GM19238 (cell line): Measurements from ENCODE around the gene SLC5A11.

Experiments
- DNase-seq: peaks from one replicate; pipeline ENCODE4 v3.0.0; 2011; ENCODE audit warnings: low spot score; ENCODE audit not compliant: insufficient read length

Gene SLC5A11

DNA sequence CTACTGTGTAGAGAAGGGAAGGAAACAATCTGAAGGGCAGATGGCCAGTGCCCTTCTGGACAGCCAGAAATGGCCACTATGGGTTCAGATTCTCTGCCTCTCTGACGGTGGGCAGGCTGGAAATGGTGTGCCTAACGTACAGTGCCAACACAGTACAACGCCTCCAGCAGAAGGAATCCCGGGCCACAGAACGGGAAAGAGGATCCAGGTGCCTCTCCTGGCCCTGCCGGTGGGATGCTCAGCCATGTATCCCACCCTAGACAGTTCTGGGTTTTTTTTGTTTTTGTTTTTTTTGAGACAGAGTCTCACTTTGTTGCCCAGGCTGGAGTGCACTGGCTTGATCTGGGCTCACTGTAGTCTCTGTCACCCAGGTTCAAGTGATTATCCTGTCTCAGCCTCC is 71.5 kb downstream of the SLC5A11 start:
- no peak for DNase-seq

DNA sequence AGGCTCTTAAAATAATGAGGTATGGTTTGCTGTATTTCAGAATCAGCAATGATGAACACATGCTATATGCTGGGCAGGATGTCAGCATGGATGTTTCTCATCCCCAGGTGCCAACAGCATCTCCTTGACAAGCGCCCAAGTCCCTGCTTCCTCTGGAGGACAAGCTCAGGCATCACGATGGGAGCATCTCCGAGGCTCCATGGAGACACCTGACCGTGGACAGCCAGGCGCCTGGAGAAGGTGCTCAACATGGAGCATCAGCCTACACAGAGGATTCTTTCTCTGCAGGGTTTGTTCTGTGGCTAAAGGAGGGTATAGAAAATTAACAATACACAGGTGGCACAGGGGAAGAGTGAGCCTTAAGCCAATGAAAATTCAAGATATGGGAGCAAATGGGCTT is 72.1 kb downstream of the SLC5A11 start:
- no peak for DNase-seq

GRCh38 chr16:24918641-24919040 is 72.9 kb downstream of the SLC5A11 start:
- DNase-seq = no peak

DNA sequence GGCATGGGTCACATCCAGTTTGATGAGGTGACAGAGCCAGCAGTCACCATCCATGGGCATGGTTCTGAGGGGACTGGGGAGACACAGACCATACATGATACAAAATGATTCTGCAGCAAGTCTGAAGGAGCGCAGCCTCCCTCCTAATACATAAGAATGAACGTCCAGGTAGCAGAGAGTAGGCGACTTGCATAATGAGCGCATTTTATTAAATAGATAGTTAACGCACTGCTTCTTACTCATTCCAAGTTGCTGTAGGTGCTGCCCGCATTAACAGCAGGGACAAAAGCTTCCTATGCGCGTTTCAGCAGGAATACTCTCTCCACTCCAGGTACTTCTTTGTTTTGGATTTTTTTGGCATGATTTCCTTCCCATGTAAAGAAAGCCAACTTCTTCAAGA is 73.8 kb downstream of the SLC5A11 start:
- DNase-seq = no peak

DNA sequence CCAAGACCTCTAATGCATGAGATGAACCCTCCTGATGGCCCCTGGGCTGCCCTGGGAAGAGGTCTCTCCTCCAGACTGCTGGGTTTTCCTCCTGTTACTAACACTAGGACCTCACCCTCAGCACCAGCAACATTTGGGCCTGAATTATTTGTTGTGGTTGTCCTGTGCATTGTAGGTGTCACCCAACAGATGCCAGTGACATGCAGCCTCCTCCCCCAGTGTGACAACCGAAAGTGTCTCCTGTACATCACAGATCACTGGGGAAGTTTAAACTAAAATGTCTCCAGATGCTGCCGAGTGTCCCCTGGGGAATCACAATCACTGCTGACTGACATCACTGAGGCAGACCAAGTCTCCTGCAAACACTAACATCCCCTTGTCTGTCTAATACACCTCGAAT is 74.8 kb downstream of the SLC5A11 start:
- DNase-seq = no peak

DNA sequence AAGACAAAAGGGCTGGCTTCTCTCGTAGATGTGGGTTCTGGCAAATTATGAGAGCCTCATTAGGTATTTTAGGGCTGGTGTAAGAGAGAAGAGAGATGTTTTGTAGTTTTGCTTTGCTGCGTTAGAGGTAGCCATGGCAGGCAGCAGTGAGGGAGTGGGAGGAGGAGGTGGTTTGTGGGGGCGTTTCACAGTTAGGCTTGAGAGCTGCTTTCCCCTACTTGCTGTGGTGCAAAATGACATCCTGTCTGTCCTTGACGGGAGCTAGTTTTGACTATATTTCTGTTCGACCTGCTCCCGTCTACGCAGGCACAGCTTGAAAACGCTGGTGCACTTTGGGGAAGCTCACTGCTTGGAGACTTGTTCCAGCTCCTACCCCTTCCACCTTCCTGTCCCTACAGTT is 75.5 kb downstream of the SLC5A11 start:
- no peak for DNase-seq

DNA sequence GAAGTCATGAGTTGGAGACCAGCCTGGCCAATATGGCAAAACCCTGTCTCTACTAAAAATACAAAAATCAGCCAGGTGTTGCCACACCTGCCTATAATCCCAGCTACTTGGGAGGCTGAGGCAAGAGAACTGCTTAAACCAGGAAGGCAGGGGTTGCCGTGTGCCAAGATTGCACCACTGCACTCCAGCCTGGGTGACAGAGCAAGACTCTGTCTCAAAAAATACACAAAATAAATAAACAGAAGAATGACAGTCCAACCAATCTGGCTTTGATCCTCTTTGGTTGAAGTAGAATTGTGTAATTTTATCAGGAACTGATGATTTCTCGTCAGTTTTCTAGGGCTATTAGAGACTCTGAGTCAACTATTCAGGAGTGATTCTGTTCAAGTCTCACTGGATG is 79.4 kb downstream of the SLC5A11 start:
- DNase-seq = no peak

- DNase-seq = no peak
Observed at GRCh38 chr16:24929409-24929808, 83.6 kb downstream of the SLC5A11 start.

- DNase-seq = no peak
Observed at GRCh38 chr16:24930440-24930839, 84.7 kb downstream of the SLC5A11 start.

DNA sequence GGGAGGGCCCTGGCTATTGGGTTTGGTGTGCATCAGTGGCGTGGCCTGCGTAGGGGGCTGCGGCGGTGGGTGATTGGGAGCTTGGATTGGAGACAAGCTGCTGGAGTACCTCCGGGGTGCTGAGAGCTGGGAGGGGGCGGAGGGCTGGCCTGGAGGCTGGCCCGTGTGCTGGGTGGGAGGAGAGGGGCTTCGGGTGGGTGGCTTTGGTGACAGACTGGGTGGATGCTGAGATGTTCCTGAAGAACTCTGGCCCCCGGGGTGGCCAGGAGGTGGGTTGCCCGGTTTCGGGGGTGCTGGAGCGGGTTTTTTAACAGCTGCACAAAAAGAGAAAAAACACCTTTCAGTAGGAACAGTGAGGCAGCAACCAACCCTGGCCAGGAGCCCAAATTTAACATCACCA is 85.3 kb downstream of the SLC5A11 start:
- no peak for DNase-seq

GRCh38 chr16:24935336-24935735 is 89.6 kb downstream of the SLC5A11 start:
- no peak for DNase-seq

DNA sequence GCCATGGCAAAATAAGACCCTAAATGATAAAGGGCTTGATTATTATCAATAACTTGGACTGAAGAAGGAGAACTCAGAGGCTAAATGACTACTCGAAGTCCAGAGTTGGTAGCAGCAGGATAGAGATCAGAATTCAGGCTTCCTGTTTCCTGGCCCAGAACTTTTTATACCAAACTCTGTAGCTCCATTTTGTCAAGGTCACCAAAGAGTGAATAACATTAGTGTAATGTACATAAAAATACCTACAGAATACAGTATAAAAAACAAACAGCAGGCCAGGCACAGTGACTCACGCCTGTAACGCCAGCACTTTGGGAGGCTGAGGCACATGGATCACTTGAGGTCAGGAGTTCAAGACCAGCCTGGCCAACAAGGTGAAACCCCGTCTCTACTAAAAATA is 90.4 kb downstream of the SLC5A11 start:
- no peak for DNase-seq

GRCh38 chr16:24939224-24939623 is 93.5 kb downstream of the SLC5A11 start:
- no peak for DNase-seq

- no peak for DNase-seq
Observed at GRCh38 chr16:24939738-24940137, 94.0 kb downstream of the SLC5A11 start.

GRCh38 chr16:24943471-24943870 is 97.7 kb downstream of the SLC5A11 start:
- no peak for DNase-seq

DNA sequence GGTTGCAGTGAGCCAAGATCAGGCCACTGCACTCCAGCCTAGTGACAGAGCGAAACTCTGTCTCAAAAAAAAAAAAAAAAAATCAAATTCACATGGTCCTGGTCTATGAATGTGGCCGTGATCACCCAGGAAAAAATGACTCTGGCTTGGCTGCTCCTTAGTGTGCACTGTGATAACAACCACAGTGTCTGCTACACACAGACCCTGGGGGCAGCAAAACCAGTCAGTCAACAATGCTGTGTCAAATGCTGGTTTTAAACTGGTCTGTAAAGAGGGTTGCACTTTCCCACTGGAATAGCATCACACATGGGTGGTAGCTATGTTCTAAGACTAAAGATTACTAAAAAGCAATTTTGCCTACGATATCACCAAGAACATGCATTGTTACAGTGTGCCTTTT is 98.4 kb downstream of the SLC5A11 start:
- no peak for DNase-seq

DNA sequence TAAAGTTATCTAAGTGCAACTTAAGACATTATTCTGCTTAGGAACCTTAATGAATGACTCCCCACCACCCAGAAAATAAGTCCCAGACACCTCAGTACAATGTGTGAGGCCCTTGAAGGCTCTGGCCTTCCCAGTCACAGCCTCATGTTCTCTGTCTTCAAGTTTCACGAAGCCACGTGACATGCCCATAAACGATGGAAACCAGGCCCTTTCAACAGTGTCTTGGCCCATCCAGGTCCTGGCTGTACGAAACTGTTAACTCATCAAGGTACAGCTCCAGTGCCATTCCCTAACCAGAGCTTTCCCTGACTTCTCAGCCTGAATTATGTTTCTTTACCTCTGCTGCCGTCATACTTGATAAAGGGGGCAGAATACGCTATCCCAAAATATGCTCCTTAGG is 100.4 kb downstream of the SLC5A11 start:
- no peak for DNase-seq

GRCh38 chr16:24950275-24950674 is 104.5 kb downstream of the SLC5A11 start:
- no peak for DNase-seq

DNA sequence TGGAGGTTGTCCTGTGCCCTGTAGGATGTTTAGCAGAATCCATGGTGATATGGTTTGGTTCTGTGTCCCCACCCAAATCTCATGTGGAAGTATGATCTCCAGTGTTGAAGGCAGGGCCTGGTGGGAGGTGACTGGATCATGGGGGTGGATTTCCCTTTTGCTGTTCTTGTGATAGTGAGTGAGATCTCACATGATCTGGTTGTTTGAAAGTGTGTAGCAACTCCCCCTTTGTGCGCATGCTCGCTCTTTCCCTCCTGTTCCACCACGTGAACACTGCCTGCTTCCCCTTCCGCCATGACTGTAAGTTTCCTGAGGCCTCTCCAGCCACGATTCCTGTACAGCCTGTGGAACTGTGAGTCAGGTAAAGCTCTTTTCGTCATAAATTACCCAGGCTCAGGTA is 107.5 kb downstream of the SLC5A11 start:
- no peak for DNase-seq

GRCh38 chr16:24953721-24954120 is 108.0 kb downstream of the SLC5A11 start:
- no peak for DNase-seq

- no peak for DNase-seq
Observed at GRCh38 chr16:24954137-24954536, 108.4 kb downstream of the SLC5A11 start.

DNA sequence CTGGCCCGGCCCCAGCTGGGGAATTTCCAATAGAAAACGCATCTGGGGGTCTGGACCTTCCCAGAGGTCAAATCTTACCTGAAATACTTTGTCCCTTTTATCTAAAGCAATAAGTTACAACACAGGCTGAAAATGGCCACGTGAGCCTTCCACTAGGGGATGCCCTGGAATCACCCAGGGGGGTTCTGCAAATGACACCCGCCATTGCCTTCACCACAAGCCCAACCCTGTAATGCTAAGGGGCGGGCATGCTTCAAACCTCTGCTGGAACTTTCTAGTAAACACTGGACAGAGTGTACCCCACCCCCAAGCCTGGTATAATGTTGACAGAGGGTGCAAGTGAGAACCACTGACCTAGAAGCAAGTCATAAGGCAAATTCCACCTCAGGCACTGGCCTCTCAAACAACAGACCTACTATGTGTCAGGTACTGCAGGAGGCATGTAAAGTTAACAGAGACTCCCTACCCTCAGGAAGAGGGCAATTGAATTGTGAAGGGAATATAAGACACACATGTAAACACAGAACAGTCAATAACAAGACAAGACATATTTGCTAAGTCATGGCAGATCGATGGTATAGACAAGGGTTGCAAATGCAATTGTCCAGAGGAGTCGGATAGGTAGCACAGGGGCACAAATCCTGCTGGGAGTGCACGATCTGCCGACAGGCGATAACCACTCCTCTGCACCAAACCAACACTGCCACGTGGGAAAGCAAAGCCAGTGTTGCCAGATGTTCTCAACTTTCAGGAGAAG is 110.4 kb downstream of the SLC5A11 start:
- no peak for DNase-seq

DNA sequence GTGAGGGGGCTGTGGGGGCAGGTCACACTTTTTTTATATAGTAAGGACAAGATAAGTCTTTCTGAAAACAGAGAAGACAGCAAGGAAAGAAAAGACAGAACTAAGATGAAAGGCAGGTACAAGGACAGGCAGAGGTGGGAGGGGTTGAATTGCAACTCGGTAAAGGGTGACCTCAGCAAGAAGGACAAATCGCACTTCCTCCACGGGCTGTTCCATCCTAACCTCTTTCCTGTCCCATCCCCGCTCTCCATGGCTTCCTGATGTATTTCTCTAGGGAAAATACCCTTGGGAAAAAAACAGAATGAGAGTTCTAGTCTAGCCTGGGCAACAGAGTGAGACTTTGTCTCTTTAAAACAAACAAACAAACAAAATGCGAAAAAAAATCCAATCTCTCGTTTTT is 112.1 kb downstream of the SLC5A11 start:
- DNase-seq = no peak
